Measurements from ENCODE around the gene ARMH4. TPM values are rescaled to one million over a fixed set of nuclear protein-coding genes. Genes with fewer than 3 reads are reported as not detected.

The ARMH4 gene
- total and polyA plus RNA-seq, 2 donors (not counting 1 experiment from before 2014, with no cell fraction given), result not detected

- Mint-ChIP-seq H3K4me1 (no peaks in the 10 kb centered on the region), H3K9me3 (ENCODE audit: insufficient read depth) (no peaks in the 10 kb centered on the region), H3K27me3 (peaks cover 33% of the 10 kb centered on the region), H3K4me3 (no peak overlapping the region), H3K27ac (no peak overlapping the region)
- 100% methylated on average over 1 of the region's 1 CpG for WGBS (ENCODE audit: insufficient coverage)
- Histone ChIP-seq H2AFZ (ENCODE audit: insufficient read depth, low read depth, low read length, poor library complexity, severe bottlenecking) (no peak overlapping the region), H3K79me2 (ENCODE audit: control insufficient read depth, insufficient read depth, low read length) (no peaks in the 10 kb centered on the region), H3K4me1 (ENCODE audit: control insufficient read depth in 2 of 2, insufficient read depth in 2 of 2, low read length in 2 of 2) (no peaks in the 10 kb centered on the region), H3K27me3 (replicated peaks in 1 of 4; ENCODE audit: control extremely low read depth in 1 of 4, control insufficient read depth in 3 of 4, insufficient read depth in 4 of 4, low read length in 3 of 4) (peaks cover 0 to 3% (median under 1%) of the 10 kb centered on the region in 4 experiments), H3K9me3 (ENCODE audit: control extremely low read depth in 1 of 3, control insufficient read depth in 2 of 3, insufficient read depth in 1 of 3, low read length in 2 of 3) (no peaks in the 10 kb centered on the region), H4K20me1 (ENCODE audit: control insufficient read depth, insufficient read depth, low read length, poor library complexity, severe bottlenecking) (no peaks in the 10 kb centered on the region), H3K4me2 (replicated peaks; ENCODE audit: low read depth, low read length, poor library complexity, severe bottlenecking) (no peak overlapping the region), H3K4me3 (ENCODE audit: control extremely low read depth in 1 of 5, extremely low read depth in 1 of 5, insufficient read depth in 1 of 5, low read depth in 2 of 5, low read length in 4 of 5) (no peak overlapping the region), H3K36me3 (replicated peaks in 1 of 2; ENCODE audit: control extremely low read depth in 1 of 2, control insufficient read depth in 1 of 2, extremely low read depth in 1 of 2, insufficient read depth in 2 of 2, low read length in 1 of 2) (no peaks in the 10 kb centered on the region), H3K9ac (ENCODE audit: low read length) (no peak overlapping the region), H3K27ac (ENCODE audit: low read length in 2 of 2) (no peak overlapping the region)
- TF ChIP-seq CTCF (IDR thresholded peaks at IDR 0.05), result no peak
- no peak for TF ChIP-seq EZH2 (IDR thresholded peaks at IDR 0.05; ENCODE audit: borderline replicate concordance, insufficient read depth, low read depth, low read length, poor library complexity, severe bottlenecking)
- intact Hi-C loops (cut with micrococcal nuclease), result no loop called here
- ChIA-PET POLR2A (interaction anchor here (0.7 kb wide), 1 partner anchor 208 kb away, joined by 4 read pairs; no protein-coding TSS in a partner anchor), CTCF (interaction anchor here (0.7 to 2.3 kb wide), 8 partner anchors 13 to 61 kb away, joined by 3 to 7 read pairs (median 4); partner anchors contain the start of gene ACTR10)
- ATAC-seq (ENCODE audit: low read depth) (no peak), DNase-seq (no peak)
These were observed 15.0 kb upstream of the ARMH4 start for GRCh38 chr14:58167057-58167456.

All from B cell (primary cell).